IMR-90 (cell line): ENCODE results near the gene ANKRD44. TPM values are rescaled to one million over a fixed set of nuclear protein-coding genes. Genes with fewer than 3 reads are reported as not detected.

Experiments used
- ATAC-seq: fragments of 200-7000 bp; cut with Tn5 transposase; 2 replicates; pipeline ENCODE4 v1.9.1; 2020; ENCODE audit warnings: low read depth, mild to moderate bottlenecking, moderate library complexity
- BruUV-seq: library from RNA; stranded (reverse); fragments of 400-500 nt; replicated peaks from 2 replicates; lab custom pipeline; 2021; lab: Mats Ljungman, UMichigan
- CTCF ChIA-PET: fragments of 300-600 bp; formaldehyde crosslinking; extraction: SDS; loops from one replicate; lab custom pipeline; 2021; ENCODE audit warnings: antibody characterized with exemption; lab: Yijun Ruan, JAX
- POLR2A ChIA-PET: fragments of 300-600 bp; sonication (Branson Sonifier 250); formaldehyde crosslinking; loops from one replicate; lab custom pipeline; 2022; ENCODE audit warnings: antibody characterized with exemption; ENCODE audit not compliant: unreplicated experiment; lab: Charles Lee
- DNase-seq: peaks from one replicate; pipeline ENCODE4 v3.0.0; 2013
- H2AFZ ChIP-seq: replicated peaks from 2 replicates; pipeline ENCODE3; 2013; ENCODE audit warnings: low read length, mild to moderate bottlenecking; ENCODE audit not compliant: poor library complexity
- H2AK5ac ChIP-seq: 2 replicates; pipeline ENCODE4 v1.6.1; 2013; ENCODE audit warnings: low read depth, low read length, inconsistent platforms
- H2AK9ac ChIP-seq: replicated peaks from 2 replicates; pipeline ENCODE3; 2013; ENCODE audit warnings: mild to moderate bottlenecking, low read depth, low read length, moderate library complexity; ENCODE audit not compliant: poor library complexity
- H2BK120ac ChIP-seq: 2 replicates; pipeline ENCODE4 v1.6.1; 2013; ENCODE audit warnings: low read depth, low read length, inconsistent platforms
- H2BK15ac ChIP-seq: 3 replicates; pipeline ENCODE4 v1.6.1; 2013; ENCODE audit warnings: low read depth, low read length, inconsistent platforms
- H2BK20ac ChIP-seq: 2 replicates; pipeline ENCODE4 v1.6.1; 2013; ENCODE audit warnings: low read depth, mild to moderate bottlenecking, inconsistent platforms, low read length, moderate library complexity
- H2BK5ac ChIP-seq: 2 replicates; pipeline ENCODE4 v1.6.1; 2013; ENCODE audit warnings: mild to moderate bottlenecking, low read depth, low read length, inconsistent platforms; ENCODE audit not compliant: poor library complexity, severe bottlenecking
- H3K14ac ChIP-seq: replicated peaks from 2 replicates; pipeline ENCODE4 v1.6.1; 2013; ENCODE audit warnings: low read depth, low read length, inconsistent platforms
- H3K18ac ChIP-seq: 2 replicates; pipeline ENCODE4 v1.6.1; 2013; ENCODE audit warnings: low read depth, low read length, control low read depth
- H3K23ac ChIP-seq: 2 replicates; pipeline ENCODE4 v1.6.1; 2013; ENCODE audit warnings: low read depth, low read length, inconsistent platforms
- H3K27ac ChIP-seq: 2 replicates; pipeline ENCODE4 v1.5.1; 2013; ENCODE audit warnings: mild to moderate bottlenecking, control low read depth, low read length; ENCODE audit not compliant: insufficient read depth
- H3K27me3 ChIP-seq: 2 replicates; pipeline ENCODE4 v1.6.1; 2013; ENCODE audit warnings: low read length; ENCODE audit not compliant: control insufficient read depth, insufficient read depth
- H3K36me3 ChIP-seq: 2 replicates; pipeline ENCODE4 v1.6.1; 2013; ENCODE audit warnings: low read length, mixed read lengths; ENCODE audit not compliant: control insufficient read depth, insufficient read depth
- H3K4ac ChIP-seq: 2 replicates; pipeline ENCODE4 v1.6.1; 2013; ENCODE audit warnings: low read depth, low read length, inconsistent platforms
- H3K4me1 ChIP-seq: 2 replicates; pipeline ENCODE4 v1.6.1; 2013; ENCODE audit warnings: low read length, mixed read lengths; ENCODE audit not compliant: control insufficient read depth, insufficient read depth
- H3K4me2 ChIP-seq: 2 replicates; pipeline ENCODE4 v1.6.1; 2013; ENCODE audit warnings: low read depth, mild to moderate bottlenecking, control low read depth, low read length, moderate library complexity
- H3K4me3 ChIP-seq: 2 replicates; pipeline ENCODE4 v1.5.1; 2013; ENCODE audit warnings: low read depth, mild to moderate bottlenecking, control low read depth, low read length, moderate library complexity; ENCODE audit not compliant: insufficient read depth
- H3K56ac ChIP-seq: 2 replicates; pipeline ENCODE4 v1.6.1; 2013; ENCODE audit warnings: low read length, inconsistent platforms; ENCODE audit not compliant: insufficient read depth; ENCODE audit errors: extremely low read depth
- H3K79me1 ChIP-seq, 2 experiments: 2 replicates each; pipeline ENCODE4 v1.6.1; 2013; ENCODE audit warnings: low read length in 2 of 2, inconsistent platforms in 1 of 2, low read depth in 1 of 2
- H3K9ac ChIP-seq: 2 replicates; pipeline ENCODE4 v1.6.1; 2013; ENCODE audit warnings: low read depth, low read length, control low read depth
- H3K9me1 ChIP-seq: 2 replicates; pipeline ENCODE4 v1.6.1; 2013; ENCODE audit warnings: low read length, inconsistent platforms; ENCODE audit not compliant: insufficient read depth
- H3K9me3 ChIP-seq: 2 replicates; pipeline ENCODE4 v1.6.1; 2013; ENCODE audit warnings: low read length; ENCODE audit not compliant: control insufficient read depth, insufficient read depth
- H4K20me1 ChIP-seq: 2 replicates; pipeline ENCODE4 v1.6.1; 2013; ENCODE audit warnings: low read length, inconsistent platforms; ENCODE audit not compliant: insufficient read depth
- H4K5ac ChIP-seq: 2 replicates; pipeline ENCODE4 v1.6.1; 2013; ENCODE audit warnings: mild to moderate bottlenecking, low read depth, low read length, control low read depth
- H4K8ac ChIP-seq, 2 experiments: 2 replicates each; pipeline ENCODE4 v1.6.1; 2013; ENCODE audit warnings: low read depth in 2 of 2, low read length in 2 of 2, control low read depth in 1 of 2, inconsistent platforms in 1 of 2
- H4K91ac ChIP-seq: 2 replicates; pipeline ENCODE4 v1.6.1; 2013; ENCODE audit warnings: low read depth, low read length, inconsistent platforms; ENCODE audit not compliant: insufficient read depth
- CEBPB ChIP-seq: IDR thresholded peaks from 2 replicates; pipeline ENCODE4 v1.6.1; 2012; ENCODE audit warnings: low read depth, low read length, improper control_type of control experiment
- CHD1 ChIP-seq: IDR thresholded peaks from 2 replicates; pipeline ENCODE4 v1.6.1; 2012; ENCODE audit warnings: low read depth, low read length, improper control_type of control experiment
- MAZ ChIP-seq: IDR thresholded peaks from 2 replicates; pipeline ENCODE4 v1.6.1; 2012; ENCODE audit warnings: low read depth, mild to moderate bottlenecking, low read length, improper control_type of control experiment, moderate library complexity, borderline replicate concordance
- MXI1 ChIP-seq: IDR thresholded peaks from 2 replicates; pipeline ENCODE4 v1.6.1; 2012; ENCODE audit warnings: low read depth, mild to moderate bottlenecking, low read length, moderate library complexity, borderline replicate concordance
- NFE2L2 ChIP-seq: fragments of 150-350 bp; IDR thresholded peaks from 2 replicates; pipeline ENCODE4 v1.6.1; 2016; ENCODE audit warnings: low read depth, mild to moderate bottlenecking, low read length
- RAD21 ChIP-seq: IDR thresholded peaks from 2 replicates; pipeline ENCODE4 v1.6.1; 2012; ENCODE audit warnings: low read length, improper control_type of control experiment
- SMC3 ChIP-seq: fragments of 150-350 bp; IDR thresholded peaks from 2 replicates; pipeline ENCODE4 v1.6.1; 2016; ENCODE audit warnings: low read depth, mild to moderate bottlenecking, antibody characterized with exemption, low read length, moderate library complexity
- USF2 ChIP-seq: fragments of 150-350 bp; IDR thresholded peaks from 2 replicates; pipeline ENCODE4 v1.6.1; 2017; ENCODE audit warnings: mild to moderate bottlenecking, antibody characterized with exemption, low read length, low read depth
- WGBS, 2 experiments: methylation state at CpG; one replicate each; pipeline versions ENCODE4 v1.1.5 to v1.1.7; 2013; ENCODE audit warnings: missing lambda C conversion rate in 2 of 2; ENCODE audit not compliant: insufficient read length in 1 of 2; ENCODE audit errors: extremely low coverage in 2 of 2; 5-methylcytosine and 5-hydroxymethylcytosine counted together
- dilution Hi-C: fragments of 300-500 bp; cut with HindIII; formaldehyde crosslinking; loops from one replicate; pipeline ENCODE4 v1.14.3; 2018; ENCODE audit warnings: low sequenced_read_pairs; ENCODE audit not compliant: unreplicated experiment
- in situ Hi-C: fragments of 300-500 bp; cut with MboI; formaldehyde crosslinking; loops from 3 replicates; pipeline ENCODE4 v1.14.3; 2019; ENCODE audit warnings: low sequenced_read_pairs, inconsistent platforms, mixed read lengths
- intact Hi-C: fragments of 100-400 bp; cut with micrococcal nuclease; formaldehyde crosslinking; loops from 2 replicates; pipeline ENCODE4 v1.10.0; 2022
- polyA plus RNA-seq, 3 experiments: library from polyadenylated mRNA; depleted of rRNA; stranded (reverse); fragments of >200 nt; gene quantifications; 2 replicates each; pipeline ENCODE4 v1.2.3, GENCODE V29; 2012; ENCODE audit warnings: low replicate concordance in 1 of 3
- total RNA-seq: library from RNA; depleted of rRNA; stranded (reverse); fragments of >200 nt; gene quantifications from 2 replicates; pipeline ENCODE4 v1.2.3, GENCODE V29; 2012
- TF ChIP-seq, protein P1 (sequence below): fragments of 150-350 bp; IDR thresholded peaks from 2 replicates; pipeline ENCODE4 v1.6.1; 2016; ENCODE audit warnings: low read depth, mild to moderate bottlenecking, low read length, moderate library complexity, borderline replicate concordance

The ANKRD44 gene
- total and polyA plus RNA-seq, 2 of the 4 experiments (the other 2 are of a cell fraction) = 5.2 to 15.6 TPM

GRCh38 chr2:197189426-197190099, 121.0 kb downstream of the ANKRD44 start (continued):
- TF ChIP-seq MXI1 (no peak), CEBPB (no peak), CHD1 (no peak), RAD21 (no peak)
- TF ChIP-seq, protein P1, sequence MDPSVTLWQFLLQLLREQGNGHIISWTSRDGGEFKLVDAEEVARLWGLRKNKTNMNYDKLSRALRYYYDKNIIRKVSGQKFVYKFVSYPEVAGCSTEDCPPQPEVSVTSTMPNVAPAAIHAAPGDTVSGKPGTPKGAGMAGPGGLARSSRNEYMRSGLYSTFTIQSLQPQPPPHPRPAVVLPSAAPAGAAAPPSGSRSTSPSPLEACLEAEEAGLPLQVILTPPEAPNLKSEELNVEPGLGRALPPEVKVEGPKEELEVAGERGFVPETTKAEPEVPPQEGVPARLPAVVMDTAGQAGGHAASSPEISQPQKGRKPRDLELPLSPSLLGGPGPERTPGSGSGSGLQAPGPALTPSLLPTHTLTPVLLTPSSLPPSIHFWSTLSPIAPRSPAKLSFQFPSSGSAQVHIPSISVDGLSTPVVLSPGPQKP = no peak

DNA sequence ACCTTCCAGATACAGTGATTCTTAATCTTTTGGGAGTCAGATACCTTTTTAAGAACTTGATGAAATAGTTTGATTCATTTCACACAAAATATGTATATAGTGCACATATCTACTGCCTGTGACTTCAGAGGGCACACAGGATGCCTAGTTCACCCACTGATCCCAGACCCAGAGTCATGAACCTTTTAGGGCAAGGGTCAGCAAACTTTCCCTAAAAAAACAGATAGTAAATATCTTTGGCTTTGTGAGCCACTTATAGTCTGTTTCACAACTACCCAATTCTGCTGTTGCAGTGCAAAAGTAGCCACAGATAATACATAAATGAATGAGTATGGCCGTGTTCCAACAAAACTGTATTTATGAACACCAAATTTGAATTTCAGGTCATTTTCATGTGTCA, 124.9 kb downstream of the ANKRD44 start:
- no peak overlapping the region for H3K56ac ChIP-seq
- H2BK5ac ChIP-seq = no peak overlapping the region
- no peak overlapping the region for H3K4me3 ChIP-seq
- no peak overlapping the region for H2AK5ac ChIP-seq
- H4K91ac ChIP-seq = no peak overlapping the region
- no TSS peak for BruUV-seq
- no peaks in the 10 kb centered on the region for H3K36me3 ChIP-seq
- in situ Hi-C loops (loop anchor here (5.0 kb wide), 1 partner anchor 127 kb away; the partner anchor contains the start of gene ANKRD44), intact Hi-C loops (no loop called here), dilution Hi-C loops (no loop called here)
- POLR2A ChIA-PET = no interaction called here
- H4K8ac ChIP-seq = no peak overlapping the region
- CTCF ChIA-PET = no interaction called here
- H2AFZ ChIP-seq = no peak overlapping the region
- H3K9me3 ChIP-seq = no peaks in the 10 kb centered on the region
- no CpG with 5 or more reads among the region's 1 CpG for WGBS, 2 experiments
- H3K4me1 ChIP-seq = no peaks in the 10 kb centered on the region; the same call in 1 of the 2 replicates
- H2BK15ac ChIP-seq = no peak overlapping the region
- ATAC-seq = no peak
- no peak for DNase-seq
- no peak overlapping the region for H3K9ac ChIP-seq
- no peak overlapping the region for H4K5ac ChIP-seq
- no peak overlapping the region for H3K27ac ChIP-seq
- H3K4me2 ChIP-seq = no peak overlapping the region
- H2BK120ac ChIP-seq = no peak overlapping the region
- no peak overlapping the region for H2AK9ac ChIP-seq
- H2BK20ac ChIP-seq = no peak overlapping the region
- no peaks in the 10 kb centered on the region for H4K20me1 ChIP-seq
- H3K18ac ChIP-seq = no peak overlapping the region
- no peaks in the 10 kb centered on the region for H3K79me1 ChIP-seq
- H3K9me1 ChIP-seq = no peaks in the 10 kb centered on the region
- H3K4ac ChIP-seq = no peak overlapping the region
- TF ChIP-seq CEBPB (no peak), MAZ (no peak), SMC3 (no peak), USF2 (no peak), NFE2L2 (no peak), RAD21 (no peak)
- H3K14ac ChIP-seq = no peak overlapping the region
- no peak overlapping the region for H3K23ac ChIP-seq
- no peaks in the 10 kb centered on the region for H3K27me3 ChIP-seq
